Measurements from ENCODE around the gene GPX2.

GRCh38 chr14:64953310-64953654 lies 10.7 kb upstream of the GPX2 start:
- no peak for TF ChIP-seq CTCF (IDR thresholded peaks at IDR 0.05)
- TF ChIP-seq REST (IDR thresholded peaks at IDR 0.05; ENCODE audit: insufficient read depth in 1 of 2, low read depth in 2 of 2, low read length in 1 of 2) = no peak
- TF ChIP-seq POLR2AphosphoS5 (IDR thresholded peaks at IDR 0.05; ENCODE audit: low read depth, low read length) = no peak

All from Panc1 (cell line).